Activated T-helper 1 cell treated with anti-CD3 and anti-CD28 coated beads, Interleukin-12 subunit alpha, Interleukin-12 subunit beta, Interleukin-2, Interleukin-4 antibody, amounts not matched to agents 30 ng/mL and 10 ng/mL and 1 ng/mL, durations not matched to agents 14 hours and 24 hours and 36 hours (primary cell): ENCODE data around the gene PDXDC1. TPM values are rescaled to one million over a fixed set of nuclear protein-coding genes. Genes with fewer than 3 reads are reported as not detected.
"Not testable (repeated sequence)": the region's sequence is repeated elsewhere in the genome, so short reads cannot be mapped to it uniquely, and the experiment has no call there.

Source experiments
- DNase-seq: peaks from one replicate; pipeline ENCODE4 v3.0.0; 2021; ENCODE audit warnings: low spot score
- H3K27ac Mint-ChIP-seq: one replicate; pipeline ENCODE4 v1.8.0; 2021; ENCODE audit warnings: mild to moderate bottlenecking, mixed read lengths
- H3K27me3 Mint-ChIP-seq: one replicate; pipeline ENCODE4 v1.8.0; 2022; ENCODE audit warnings: mild to moderate bottlenecking, moderate library complexity, mixed read lengths; ENCODE audit not compliant: insufficient read depth
- H3K36me3 Mint-ChIP-seq: one replicate; pipeline ENCODE4 v1.8.0; 2021; ENCODE audit warnings: low read depth, mixed read lengths
- H3K4me1 Mint-ChIP-seq: one replicate; pipeline ENCODE4 v1.8.0; 2021; ENCODE audit warnings: low read depth, mixed read lengths
- H3K4me3 Mint-ChIP-seq: one replicate; pipeline ENCODE4 v1.8.0; 2021; ENCODE audit warnings: mild to moderate bottlenecking, moderate library complexity, mixed read lengths
- H3K9me3 Mint-ChIP-seq: one replicate; pipeline ENCODE4 v1.8.0; 2021; ENCODE audit warnings: mixed read lengths
- intact Hi-C: fragments of 100-400 bp; cut with micrococcal nuclease; formaldehyde crosslinking; loops from one replicate; pipeline ENCODE4 v1.15.1; 2024
- total RNA-seq: library from RNA; stranded (reverse); gene quantifications from 2 replicates; pipeline ENCODE4 v1.2.3, GENCODE V29; 2022

PDXDC1 gene
- total RNA-seq, 1 donor from 2014 or later = 63.6 TPM

DNA sequence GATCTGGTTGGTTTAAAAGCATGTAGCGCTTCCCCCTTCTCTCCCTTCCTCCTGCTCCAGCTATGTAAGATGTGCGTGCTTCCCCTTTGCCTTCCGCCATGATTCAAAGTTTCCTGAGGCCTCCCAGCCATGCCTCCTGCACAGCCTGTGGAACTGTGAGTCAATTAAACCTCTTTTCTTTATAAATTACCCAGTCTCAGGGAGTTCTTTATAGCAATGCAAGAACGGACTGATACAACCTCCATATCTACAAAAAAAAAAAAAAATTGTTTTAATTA, 16.6 kb upstream of the PDXDC1 start:
- H3K4me1 Mint-ChIP-seq = no peaks in the 10 kb centered on the region
- no peaks in the 10 kb centered on the region for H3K36me3 Mint-ChIP-seq
- intact Hi-C loops = no loop called here
- peaks cover 12% of the 10 kb centered on the region for H3K27me3 Mint-ChIP-seq
- no peaks in the 10 kb centered on the region for H3K9me3 Mint-ChIP-seq
- no peak overlapping the region for H3K27ac Mint-ChIP-seq
- no peak for DNase-seq
- H3K4me3 Mint-ChIP-seq = no peak overlapping the region

- intact Hi-C loops = no loop called here
These were observed 15.9 kb upstream of the PDXDC1 start for GRCh38 chr16:14958970-14959369.

DNA sequence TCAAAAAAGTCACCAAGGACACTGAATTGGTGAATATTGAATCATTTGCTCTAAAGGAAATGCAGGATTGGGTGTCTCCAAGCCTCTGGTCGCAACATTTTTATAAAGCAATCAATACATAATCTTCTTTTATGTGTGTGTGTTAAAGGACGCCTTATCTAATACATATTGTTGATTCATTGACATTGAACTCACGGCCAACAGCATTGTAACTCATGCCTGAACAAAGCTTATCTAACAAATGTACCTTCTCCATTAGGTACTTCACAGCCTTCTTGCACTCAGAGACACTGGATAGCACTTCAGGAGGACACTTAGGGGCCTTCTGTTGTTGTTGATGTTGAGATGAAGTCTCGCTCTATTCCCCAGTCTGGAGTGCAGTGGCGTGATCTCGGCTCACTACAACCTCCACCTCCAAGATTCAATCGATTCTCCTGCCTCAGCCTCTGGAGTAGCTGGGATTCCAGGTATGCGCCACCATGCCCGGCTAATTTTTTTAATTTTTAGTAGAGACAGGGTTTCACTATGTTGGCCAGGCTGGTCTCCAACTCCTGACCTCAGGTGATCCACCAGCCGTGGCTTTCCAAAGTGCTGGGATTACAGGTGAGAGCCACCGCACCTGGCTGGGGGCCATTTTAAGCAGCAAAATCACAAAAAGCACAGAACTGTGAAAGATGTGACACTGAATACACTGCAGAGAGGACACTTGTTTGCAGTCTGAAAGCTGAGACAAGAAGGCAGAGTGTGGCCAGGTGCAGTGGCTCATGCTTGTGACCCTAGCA, 13.2 kb upstream of the PDXDC1 start:
- DNase-seq = no peak
- Mint-ChIP-seq H3K27ac (no peak overlapping the region), H3K9me3 (no peaks in the 10 kb centered on the region), H3K27me3 (peaks cover 14% of the 10 kb centered on the region), H3K4me3 (no peak overlapping the region), H3K4me1 (no peaks in the 10 kb centered on the region), H3K36me3 (no peaks in the 10 kb centered on the region)
- intact Hi-C loops = no loop called here

More at GRCh38 chr16:14958970-14959369, 15.9 kb upstream of the PDXDC1 start:
- no peaks in the 10 kb centered on the region for H3K36me3 Mint-ChIP-seq
- no peaks in the 10 kb centered on the region for H3K9me3 Mint-ChIP-seq
- peaks cover 14% of the 10 kb centered on the region for H3K27me3 Mint-ChIP-seq
- H3K27ac Mint-ChIP-seq = no peak overlapping the region
- no peaks in the 10 kb centered on the region for H3K4me1 Mint-ChIP-seq
- H3K4me3 Mint-ChIP-seq = no peak overlapping the region
- DNase-seq = no peak

DNA sequence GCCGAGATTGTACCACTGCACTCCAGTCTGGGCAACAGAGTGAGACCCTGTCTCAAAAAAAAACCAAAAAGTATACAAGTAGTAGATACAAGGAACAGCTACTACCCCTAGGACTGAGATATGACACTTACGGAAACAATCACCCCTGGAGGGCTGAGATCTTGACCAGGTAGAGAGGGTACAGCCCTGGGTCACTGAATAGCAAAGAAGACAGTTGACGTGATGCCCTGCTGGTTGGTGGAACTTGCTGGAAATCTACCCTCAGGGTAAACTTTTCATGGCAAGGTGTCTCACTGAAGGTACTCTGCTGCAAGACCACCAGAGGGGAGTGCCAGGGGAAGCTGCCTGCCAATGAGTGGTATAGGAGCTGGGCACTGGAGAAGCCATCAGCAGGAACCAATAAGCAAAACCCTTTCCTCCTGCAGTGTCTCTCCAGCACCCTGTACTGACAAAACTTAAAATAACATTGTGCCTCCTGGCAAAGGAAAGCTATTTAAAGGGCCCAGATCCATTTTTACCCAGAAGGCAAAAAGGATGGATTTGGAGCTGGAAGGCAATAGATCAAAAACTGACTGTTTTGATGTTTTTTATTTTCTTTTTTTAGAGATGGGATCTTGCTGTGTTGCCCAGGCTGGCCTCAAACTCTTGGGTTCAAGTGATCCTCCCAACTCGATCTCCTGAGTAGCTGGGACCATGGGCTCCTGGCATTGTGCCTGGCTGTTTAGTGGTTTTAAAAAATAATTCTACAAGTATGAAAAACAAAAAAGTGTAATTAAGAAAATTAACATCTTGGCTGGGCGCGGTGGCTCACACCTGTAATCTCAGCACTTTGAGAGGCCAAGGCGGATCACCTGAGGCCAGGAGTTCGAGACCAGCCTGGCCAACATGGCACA, 11.3 kb upstream of the PDXDC1 start:
- Mint-ChIP-seq H3K36me3 (no peaks in the 10 kb centered on the region), H3K4me1 (no peaks in the 10 kb centered on the region), H3K27ac (no peak overlapping the region), H3K4me3 (no peak overlapping the region), H3K9me3 (no peaks in the 10 kb centered on the region), H3K27me3 (peaks cover 10% of the 10 kb centered on the region)
- DNase-seq = no peak
- intact Hi-C loops = no loop called here

- H3K9me3 Mint-ChIP-seq = no peaks in the 10 kb centered on the region
- intact Hi-C loops = no loop called here
- no peak overlapping the region for H3K4me3 Mint-ChIP-seq
- H3K4me1 Mint-ChIP-seq = no peaks in the 10 kb centered on the region
- H3K27me3 Mint-ChIP-seq = peaks cover 6% of the 10 kb centered on the region
- H3K36me3 Mint-ChIP-seq = no peaks in the 10 kb centered on the region
- no peak overlapping the region for H3K27ac Mint-ChIP-seq
- DNase-seq = no peak
These were observed 9.5 kb upstream of the PDXDC1 start for GRCh38 chr16:14965328-14965727.

DNA sequence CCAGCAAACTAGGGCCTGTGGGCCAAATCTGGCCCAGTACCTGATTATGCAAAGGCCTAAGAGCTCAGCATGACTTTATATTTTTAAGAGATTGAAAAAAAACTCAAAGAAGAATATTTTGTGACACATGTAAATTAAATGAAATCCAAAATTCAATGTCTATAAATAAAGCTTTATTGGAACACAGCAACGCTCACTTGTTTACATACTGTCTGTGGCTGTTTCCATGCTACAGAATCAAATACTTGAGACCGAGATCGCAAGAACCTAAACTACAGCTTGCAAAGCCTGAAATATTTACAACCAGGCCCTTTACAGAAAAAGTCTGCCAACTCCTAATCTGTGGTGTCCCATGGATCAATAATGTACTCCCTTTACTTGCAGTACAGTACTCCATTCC, 5.0 kb upstream of the PDXDC1 start:
- DNase-seq, intact Hi-C loops, H3K27ac Mint-ChIP-seq, H3K36me3 Mint-ChIP-seq, H3K4me1 Mint-ChIP-seq, H3K27me3 Mint-ChIP-seq, H3K9me3 Mint-ChIP-seq, H3K4me3 Mint-ChIP-seq: not testable (repeated sequence)

- peaks cover 10% of the 10 kb centered on the region for H3K4me1 Mint-ChIP-seq
- DNase-seq, intact Hi-C loops, H3K27me3 Mint-ChIP-seq, H3K36me3 Mint-ChIP-seq, H3K9me3 Mint-ChIP-seq, H3K27ac Mint-ChIP-seq, H3K4me3 Mint-ChIP-seq: not testable (repeated sequence)
These were observed 3.1 kb upstream of the PDXDC1 start for GRCh38 chr16:14971621-14972228.

- DNase-seq, H3K27me3 Mint-ChIP-seq, H3K9me3 Mint-ChIP-seq, H3K36me3 Mint-ChIP-seq, H3K27ac Mint-ChIP-seq: not testable (repeated sequence)
- intact Hi-C loops = loop anchor here (2.0 kb wide), 1 partner anchor 83 kb away; the partner anchor contains the start of gene NTAN1
- peak overlapping the region; percentile 39 for H3K4me3 Mint-ChIP-seq
- peaks cover 13% of the 10 kb centered on the region for H3K4me1 Mint-ChIP-seq
These were observed 972 bp upstream of the PDXDC1 start for GRCh38 chr16:14973785-14974322.

DNA sequence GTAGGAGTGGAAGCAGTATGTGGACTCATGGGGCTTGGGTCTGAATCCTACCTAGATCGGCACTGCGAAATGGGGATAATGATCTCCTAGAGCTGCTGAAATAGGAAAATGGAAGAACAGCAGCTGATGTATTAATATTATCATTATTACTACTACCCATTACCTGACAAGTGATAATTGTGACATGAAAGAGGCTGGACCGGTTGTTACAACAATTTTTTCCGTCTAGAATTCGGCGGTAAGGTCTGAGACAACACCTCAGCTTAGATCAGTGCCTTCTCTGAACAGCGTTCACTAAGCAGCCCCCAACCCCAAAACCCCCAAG, 533 bp upstream of the PDXDC1 start:
- not testable (repeated sequence) for H3K9me3 Mint-ChIP-seq, H3K36me3 Mint-ChIP-seq, H3K27me3 Mint-ChIP-seq, DNase-seq
- Mint-ChIP-seq H3K27ac (peak overlapping the region; percentile 74), H3K4me1 (peaks cover 13% of the 10 kb centered on the region), H3K4me3 (peak overlapping the region; percentile 85)
- intact Hi-C loops = loop anchor here (2.0 kb wide), 1 partner anchor 83 kb away; the partner anchor contains the start of gene NTAN1

- H3K4me1 Mint-ChIP-seq = peaks cover 13% of the 10 kb centered on the region
- H3K9me3 Mint-ChIP-seq = not testable (repeated sequence)
These were observed 780 bp downstream of the PDXDC1 start for GRCh38 chr16:14975418-14976194.

GRCh38 chr16:14976971-14977736, 2.3 kb downstream of the PDXDC1 start:
- H3K9me3 Mint-ChIP-seq, intact Hi-C loops, H3K27me3 Mint-ChIP-seq, H3K27ac Mint-ChIP-seq, H3K36me3 Mint-ChIP-seq, DNase-seq: not testable (repeated sequence)
- Mint-ChIP-seq H3K4me3 (peak overlapping the region; percentile 45), H3K4me1 (peaks cover 13% of the 10 kb centered on the region)

More at GRCh38 chr16:14975418-14976194, 780 bp downstream of the PDXDC1 start:
- peak overlapping the region; percentile 70 for H3K27ac Mint-ChIP-seq
- peak overlapping the region; percentile 88 for H3K4me3 Mint-ChIP-seq
- DNase-seq = peak; percentile 37
- H3K27me3 Mint-ChIP-seq, H3K36me3 Mint-ChIP-seq: not testable (repeated sequence)
- intact Hi-C loops = loop anchor here (2.0 kb wide), 1 partner anchor 81 kb away; the partner anchor contains the start of gene NTAN1

DNA sequence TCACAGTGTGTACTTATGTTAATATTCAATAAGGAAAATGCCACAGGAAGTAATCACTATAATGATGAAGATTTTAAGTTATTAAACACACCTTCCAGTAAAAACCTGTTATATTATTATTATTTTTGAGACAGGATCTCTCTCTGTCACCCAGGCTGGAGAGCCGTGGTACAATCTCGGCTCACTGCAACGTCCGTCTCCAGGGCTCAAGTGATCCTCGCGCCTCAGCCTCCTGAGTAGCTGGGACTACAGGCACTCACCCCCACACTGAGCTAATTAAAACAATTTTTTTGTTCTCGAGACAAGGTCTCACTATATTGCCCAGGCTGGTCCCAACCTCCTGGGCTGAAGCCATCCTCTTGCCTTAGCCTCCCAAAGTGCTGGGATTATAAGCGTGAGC, 3.5 kb downstream of the PDXDC1 start:
- DNase-seq, H3K27ac Mint-ChIP-seq, H3K36me3 Mint-ChIP-seq, H3K4me3 Mint-ChIP-seq, intact Hi-C loops, H3K27me3 Mint-ChIP-seq, H3K9me3 Mint-ChIP-seq: not testable (repeated sequence)
- peaks cover 13% of the 10 kb centered on the region for H3K4me1 Mint-ChIP-seq
